Activated effector memory CD4-positive, alpha-beta T cell treated with anti-CD3 and anti-CD28 coated beads, Interleukin-2, amount 50 U/mL, for 16 hours (primary cell): Measurements from ENCODE around the gene POLR3K.

Source experiments
- DNase-seq: peaks from one replicate; pipeline ENCODE4 v3.0.0-alpha.2; 2020

POLR3K gene

DNA sequence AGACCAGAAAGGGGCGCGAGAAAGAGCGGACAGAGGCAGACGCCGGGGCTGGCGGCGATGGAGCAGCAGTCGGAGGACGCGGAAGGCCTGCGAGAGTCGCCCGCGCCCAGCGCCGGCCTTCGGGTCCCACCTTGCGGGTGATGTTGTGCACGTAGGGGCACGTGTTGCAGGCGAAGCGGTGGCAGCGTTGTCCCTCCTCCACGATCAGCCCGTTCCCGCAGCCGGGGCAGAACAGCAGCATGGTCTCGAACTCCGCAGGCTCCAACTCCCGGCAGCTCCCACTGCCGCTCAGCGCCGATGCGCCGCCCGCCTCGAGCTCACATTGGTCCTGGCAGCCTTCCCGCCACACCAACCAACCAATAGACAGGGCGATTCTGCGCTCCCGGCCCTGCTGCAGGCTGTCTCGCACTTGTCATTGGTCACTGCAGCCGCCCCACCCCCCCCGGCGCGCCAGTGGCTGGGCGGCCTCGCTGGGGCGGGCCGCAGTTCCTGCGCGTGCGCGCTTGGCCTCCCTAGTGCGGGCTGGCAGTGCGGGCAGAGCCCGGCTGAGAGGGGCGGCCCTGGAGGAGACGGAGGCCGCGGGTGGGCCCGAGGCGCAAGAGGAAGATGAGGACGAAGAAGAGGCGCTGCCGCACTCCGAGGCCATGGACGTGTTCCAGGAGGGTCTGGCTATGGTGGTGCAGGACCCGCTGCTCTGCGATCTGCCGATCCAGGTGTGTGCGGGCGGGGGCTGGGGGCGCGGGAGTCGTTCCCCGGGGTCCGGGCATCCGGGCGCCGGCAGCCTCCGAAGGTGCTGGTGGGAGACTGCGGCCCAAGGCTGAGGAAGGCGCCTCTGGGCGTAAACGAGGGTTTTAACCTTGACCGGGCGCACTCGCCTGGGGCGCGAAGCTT is at the start of gene POLR3K, which contains the start of gene SNRNP25:
POLR3K (minus strand) TSS at position 263 of the 891 bp plus-strand sequence; CDS start at position 241, 22 bp downstream.
SNRNP25 (plus strand) TSS at position 483 of the 891 bp plus-strand sequence; CDS start at position 672, 189 bp downstream.
- DNase-seq: peak; percentile 99

DNA sequence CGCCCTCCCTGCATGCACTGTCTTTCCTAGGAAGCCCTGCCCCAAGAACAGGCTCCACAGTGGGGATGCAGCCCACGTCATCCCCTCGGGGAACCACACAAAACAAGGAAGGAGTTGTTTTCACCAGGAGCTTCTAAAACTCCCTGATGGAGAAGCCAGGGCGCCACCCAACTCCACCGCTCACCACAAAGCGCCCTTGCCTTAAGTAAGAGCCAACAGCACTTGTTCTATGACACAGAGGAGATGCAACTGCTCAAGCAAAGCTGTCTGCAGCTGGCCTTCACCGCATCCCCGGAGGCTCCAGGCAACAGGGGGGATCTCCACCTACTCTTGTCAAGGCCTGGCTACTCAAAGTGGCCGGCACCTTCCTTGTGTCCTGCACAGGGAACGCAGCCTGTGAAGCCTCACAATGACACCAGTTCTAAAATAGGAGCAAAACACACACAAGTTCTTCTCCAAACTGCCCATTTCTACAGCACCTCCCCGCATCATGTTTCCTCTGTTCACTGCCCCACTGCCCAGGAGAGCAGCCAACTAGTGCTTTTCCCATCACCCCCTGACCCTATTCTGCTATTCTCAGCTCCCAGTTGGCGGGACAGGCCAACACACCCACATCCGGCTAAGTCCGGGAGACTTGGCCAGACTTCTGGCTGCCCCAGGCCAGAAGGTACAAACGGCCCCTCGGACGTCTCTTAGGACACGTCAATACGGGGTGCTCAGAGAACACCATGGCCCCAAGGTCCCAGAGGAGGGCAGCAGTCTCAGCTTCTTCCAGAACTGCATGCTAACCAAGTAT is 48.9 kb upstream of the POLR3K start:
- no peak for DNase-seq

DNA sequence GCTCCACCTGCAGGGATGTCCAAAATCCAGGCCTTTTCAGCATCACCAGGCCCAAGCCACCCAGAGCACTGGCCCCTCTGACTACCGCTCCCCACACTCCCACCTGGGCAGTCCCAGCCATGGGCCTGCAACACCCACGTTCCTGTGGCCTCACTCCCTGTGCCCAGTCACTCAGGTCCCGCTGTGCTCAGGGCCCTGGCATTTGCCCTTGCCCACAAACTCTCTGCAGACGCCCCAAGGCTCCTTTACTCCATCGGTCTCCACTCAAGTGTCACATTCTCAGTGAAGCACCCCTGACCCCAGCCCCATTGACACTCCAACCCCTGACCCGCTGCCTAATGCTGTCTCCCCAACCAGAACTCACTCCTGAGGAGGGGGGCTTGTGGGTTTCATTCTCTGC is 48.2 kb upstream of the POLR3K start:
- DNase-seq: no peak

DNA sequence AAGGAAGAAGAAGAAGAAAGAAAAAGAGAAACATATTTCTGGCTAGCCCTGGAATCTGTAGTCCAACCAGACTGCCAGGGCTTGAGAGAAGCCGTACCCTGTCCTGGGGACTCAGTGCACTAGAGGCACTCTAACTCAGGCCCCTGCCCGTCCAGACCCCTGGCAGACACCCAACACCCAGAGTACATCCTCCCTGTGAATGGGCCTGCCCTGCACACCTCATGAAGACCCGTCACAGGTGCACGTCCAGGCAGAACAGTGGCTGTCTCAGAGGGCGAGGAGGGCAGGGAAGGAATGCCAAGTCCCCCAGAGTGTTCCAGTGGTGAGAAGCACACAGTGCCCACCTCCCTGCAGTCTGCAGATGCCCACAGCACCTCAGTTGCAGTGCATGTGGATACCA is 47.6 kb upstream of the POLR3K start:
- DNase-seq: no peak

DNA sequence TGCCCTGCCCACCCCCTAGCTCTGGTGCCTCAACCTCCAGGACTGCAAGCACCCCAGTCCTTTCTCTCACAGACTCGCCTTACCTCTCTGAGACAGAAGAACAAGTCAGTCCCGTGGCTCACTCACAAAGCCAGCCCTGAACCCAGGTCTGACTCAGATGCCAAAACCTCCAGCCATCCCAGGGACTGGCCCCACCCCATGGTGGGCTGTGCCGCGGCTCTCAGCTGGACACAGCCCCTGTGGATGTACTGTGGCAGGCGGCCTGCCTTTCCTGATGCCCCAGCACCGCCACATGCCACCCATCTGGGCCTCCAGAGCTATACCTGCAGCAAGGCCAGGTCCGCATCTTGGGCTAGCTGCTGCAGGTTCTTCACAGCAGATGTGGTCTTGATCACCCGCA is 44.4 kb upstream of the POLR3K start:
- DNase-seq: no peak

DNA sequence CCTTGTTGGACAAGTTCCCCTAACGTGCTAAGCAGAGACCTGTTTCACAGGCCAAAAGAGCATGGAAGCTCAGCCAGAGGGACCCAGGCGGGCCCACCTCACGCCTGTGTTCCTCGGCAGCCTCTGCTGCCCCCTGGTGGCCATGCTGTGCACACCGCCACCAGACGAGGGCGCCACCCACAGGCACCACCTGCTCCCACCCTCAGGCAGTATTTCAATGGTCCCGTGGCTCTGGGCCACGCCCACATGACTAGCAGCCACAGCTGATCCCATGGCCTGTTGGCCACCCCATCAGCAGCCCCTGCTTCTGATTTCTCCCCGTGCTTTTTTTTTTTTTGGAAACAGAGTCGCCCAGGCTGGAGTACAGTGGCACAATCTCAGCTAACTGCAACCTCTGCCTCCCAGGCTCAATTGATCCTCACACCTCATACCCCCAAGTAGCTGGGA is 43.5 kb upstream of the POLR3K start:
- DNase-seq: peak; percentile 96

DNA sequence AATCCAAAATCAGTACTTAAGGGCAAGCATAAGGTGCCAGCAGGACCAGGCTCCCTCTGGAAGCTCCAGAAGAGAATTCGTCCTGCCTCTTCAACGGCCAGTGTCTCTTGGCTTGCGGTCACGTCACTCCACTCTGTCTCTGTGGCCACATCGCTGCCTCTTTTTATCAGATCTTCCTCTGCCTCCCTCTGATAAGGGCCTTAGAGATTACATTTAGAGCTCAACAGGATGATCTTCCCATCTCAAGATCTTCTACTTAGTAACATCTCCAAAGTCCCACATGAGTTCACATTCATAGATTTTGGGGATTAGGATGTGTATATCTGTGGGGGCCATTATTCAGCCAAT is 41.5 kb upstream of the POLR3K start:
- DNase-seq: no peak

DNA sequence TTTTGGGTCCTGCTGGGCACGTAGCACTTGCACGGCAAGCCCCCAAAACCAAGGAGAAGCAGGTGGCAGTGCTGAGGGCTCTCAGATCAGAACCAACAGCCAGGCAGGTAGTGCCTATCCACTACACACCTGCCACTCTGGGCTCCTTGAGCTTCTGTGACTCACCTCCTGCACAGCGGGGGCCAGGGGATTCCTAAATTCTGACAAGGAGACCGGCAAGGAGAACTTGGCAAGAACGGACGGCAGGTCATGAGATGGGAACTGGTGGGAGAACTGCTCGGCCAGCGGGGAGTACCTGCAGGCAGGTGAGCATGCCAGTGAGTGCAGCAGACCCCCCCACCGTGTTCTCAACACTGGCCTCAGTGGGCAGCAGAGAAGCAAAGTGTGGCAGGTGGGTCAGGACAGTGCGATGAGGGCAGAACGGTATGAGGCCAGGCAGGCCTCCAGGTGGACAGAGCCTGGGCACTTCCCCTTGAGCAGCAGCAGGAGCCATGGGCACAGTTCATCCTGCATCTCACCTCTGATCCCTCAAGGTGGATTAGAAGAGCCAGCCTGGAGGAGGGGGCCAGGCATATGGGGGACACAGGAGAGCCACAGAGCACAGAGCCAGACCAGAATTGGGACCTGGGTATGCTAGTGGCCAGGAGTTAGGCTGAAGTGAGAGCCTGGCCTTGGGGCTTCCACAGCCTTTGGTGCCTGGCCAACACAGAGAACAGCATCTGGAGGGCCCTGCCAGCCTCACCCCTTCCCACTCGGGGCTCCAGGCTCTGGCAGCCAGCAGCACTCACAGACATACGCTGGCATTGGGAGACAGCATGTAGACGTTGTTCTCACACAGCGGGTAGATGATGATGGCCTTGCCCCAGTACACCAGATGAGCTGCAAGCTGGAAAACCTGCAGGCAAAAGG is 39.3 kb upstream of the POLR3K start:
- no peak for DNase-seq

DNA sequence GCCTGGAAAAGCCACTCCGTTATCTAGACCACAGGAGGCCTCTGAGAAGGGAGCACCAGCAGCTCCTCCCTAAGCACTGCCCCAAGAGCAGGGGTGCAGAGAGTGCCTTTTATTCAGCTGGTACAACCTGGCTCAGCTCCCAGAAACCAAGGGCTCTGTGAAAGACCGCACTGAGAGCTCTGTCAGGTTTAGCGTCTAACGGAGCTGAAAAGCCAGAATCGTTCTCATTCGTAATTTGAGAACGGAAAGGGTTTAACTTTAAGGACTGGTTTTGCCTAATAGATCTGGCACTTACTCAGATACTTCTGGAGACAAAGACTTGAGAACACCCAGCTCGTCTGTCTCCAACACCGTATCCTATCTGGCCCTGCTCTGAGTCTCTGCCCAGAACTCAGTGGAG is 38.1 kb upstream of the POLR3K start:
- DNase-seq: no peak

DNA sequence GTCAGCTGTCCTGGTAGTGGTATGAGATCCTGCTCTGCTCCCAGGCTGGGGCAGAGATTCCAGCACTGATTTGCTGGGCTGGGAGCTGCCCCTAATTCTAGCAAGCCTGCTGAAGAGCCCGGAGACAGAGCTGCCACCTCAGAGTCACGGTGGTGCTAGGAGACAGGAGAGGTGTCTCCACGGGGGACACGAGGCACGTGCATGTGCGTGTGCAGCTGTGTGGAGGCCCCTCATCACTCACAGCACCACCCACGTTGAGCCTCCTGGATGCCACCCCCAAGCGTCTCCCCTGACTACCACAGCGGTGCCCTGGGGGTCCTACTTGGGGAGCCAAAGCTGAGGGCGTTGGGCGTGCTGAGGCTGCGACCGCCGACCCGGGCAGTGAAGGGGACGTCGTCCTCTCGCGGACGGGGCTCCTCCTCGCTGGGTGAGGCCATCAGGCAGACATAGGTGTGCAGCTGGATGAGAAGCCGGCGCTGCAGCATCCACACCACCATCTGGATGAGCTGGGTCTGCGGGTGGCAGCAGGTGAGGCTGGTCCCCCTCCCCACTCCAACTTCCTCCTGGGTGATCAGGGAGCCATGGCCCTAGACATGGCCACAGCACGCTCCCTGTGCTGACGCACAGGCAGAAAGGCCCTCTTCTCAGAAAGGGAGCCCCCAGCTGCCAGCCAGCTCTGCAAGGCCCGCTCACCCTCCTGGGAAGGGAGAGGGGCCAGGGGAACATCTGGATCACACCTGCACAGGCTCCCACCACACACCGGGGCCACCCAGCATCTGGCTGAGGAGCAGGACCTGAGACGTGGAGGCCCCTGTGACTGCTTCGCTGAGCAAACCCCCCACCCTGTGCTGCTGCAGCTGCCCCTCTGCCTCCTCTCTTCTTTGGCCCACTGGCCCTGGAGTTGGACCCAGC is 36.2 kb upstream of the POLR3K start:
- DNase-seq: no peak

DNA sequence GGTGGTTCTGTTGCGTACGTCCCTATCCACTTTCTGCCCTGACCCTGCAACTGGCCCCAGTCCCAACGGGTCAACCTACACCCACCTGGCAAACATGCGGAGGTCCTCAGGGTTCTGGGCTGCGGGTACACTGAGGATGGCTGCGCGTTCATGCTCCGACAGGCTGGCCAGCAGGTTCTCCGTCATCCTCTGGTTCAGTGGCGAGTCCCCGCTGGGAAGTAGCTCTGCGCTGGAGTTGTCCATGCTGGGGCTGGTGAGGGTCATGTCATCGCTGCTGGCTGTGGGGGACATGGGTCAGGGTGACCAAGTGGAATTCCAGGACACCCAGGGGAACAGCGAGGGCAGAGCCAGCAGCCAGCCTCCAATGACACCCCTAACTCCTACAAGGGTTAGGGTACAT is 35.2 kb upstream of the POLR3K start:
- DNase-seq: no peak

DNA sequence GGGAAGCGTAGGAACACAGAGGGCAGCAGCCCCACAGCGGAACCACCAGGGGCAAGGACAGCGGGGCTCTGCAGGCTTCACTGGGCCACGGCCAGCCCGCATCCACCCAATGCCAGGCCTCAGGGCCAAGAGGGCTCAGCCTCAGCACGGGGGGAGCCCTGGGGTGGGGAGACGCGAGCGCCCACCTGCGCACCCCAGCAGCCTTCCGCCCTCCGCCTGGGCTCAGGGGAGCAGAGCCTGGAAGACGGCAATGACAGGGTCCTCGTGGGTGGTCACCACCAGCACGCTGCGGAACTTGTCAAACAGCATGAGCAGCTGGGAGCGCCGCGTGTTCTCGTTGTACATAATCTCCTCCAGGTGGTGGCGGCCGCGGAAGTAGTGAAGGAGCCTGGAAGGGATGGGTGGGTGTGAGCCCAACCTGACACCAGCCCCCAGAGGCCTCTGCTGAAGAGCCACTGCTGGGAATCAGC is 33.1 kb upstream of the POLR3K start:
- no peak for DNase-seq

DNA sequence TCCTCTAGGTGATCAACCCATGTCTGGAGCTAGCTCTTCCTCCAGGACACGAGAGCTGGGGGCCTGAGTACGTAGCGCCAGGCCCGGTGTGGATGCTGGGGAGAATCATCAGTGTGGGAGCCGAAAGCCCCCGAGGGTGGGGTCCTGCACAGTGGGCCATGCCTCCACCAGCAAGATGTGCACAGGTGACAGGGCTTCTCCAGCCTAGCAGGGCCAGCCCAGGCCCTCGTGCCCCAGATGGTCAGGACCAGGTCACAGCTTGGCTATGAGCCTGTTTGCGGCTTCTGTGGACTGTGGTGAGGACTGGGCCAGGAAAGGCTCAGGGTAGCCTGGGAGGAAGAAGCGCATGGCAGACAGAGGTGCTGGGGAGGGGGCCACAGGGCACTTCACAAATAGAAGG is 32.5 kb upstream of the POLR3K start:
- DNase-seq: no peak

DNA sequence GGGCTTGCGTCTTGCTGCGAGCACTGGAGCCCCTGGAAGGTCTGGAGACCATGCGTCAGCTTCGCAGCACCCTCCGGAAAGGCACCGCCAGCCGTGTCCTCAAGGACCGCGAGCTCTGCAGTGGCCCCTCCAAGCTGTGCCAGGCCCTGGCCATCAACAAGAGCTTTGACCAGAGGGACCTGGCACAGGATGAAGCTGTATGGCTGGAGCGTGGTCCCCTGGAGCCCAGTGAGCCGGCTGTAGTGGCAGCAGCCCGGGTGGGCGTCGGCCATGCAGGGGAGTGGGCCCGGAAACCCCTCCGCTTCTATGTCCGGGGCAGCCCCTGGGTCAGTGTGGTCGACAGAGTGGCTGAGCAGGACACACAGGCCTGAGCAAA is 32.0 kb upstream of the POLR3K start:
- no peak for DNase-seq

DNA sequence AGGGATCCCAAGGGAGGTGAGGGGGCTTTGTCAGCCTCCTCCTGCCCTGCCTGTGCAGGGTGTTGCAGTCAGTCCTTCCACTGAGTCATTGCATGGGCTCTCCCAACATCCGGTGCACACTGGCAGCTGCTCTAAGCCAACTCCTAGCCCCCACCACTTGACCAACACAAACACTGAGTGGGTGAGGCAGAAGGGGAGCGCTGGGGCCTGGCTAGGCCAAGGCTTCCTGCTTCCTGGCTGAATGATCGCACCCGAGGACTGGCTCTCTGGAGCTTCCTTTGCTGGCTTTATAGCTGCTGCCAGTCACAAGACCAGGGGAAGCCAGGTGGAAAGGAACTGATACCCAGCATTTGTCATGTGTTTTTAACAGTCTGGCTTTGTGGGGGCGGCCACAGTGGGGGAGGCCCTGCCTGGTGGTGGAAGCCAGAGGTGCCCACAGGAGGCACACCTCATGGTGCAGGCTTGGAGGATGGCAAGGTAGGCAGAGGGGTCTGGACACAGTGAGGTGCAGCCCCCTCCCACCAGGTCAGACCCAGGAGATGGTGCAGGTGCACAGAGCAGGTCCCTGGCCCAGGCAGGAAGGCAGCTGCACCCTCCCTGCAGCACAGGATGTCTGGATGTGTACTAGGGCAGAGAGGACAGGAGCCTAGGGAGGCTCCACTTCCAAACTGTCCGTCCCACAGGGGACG is 31.5 kb upstream of the POLR3K start:
- DNase-seq: peak; percentile 77

DNA sequence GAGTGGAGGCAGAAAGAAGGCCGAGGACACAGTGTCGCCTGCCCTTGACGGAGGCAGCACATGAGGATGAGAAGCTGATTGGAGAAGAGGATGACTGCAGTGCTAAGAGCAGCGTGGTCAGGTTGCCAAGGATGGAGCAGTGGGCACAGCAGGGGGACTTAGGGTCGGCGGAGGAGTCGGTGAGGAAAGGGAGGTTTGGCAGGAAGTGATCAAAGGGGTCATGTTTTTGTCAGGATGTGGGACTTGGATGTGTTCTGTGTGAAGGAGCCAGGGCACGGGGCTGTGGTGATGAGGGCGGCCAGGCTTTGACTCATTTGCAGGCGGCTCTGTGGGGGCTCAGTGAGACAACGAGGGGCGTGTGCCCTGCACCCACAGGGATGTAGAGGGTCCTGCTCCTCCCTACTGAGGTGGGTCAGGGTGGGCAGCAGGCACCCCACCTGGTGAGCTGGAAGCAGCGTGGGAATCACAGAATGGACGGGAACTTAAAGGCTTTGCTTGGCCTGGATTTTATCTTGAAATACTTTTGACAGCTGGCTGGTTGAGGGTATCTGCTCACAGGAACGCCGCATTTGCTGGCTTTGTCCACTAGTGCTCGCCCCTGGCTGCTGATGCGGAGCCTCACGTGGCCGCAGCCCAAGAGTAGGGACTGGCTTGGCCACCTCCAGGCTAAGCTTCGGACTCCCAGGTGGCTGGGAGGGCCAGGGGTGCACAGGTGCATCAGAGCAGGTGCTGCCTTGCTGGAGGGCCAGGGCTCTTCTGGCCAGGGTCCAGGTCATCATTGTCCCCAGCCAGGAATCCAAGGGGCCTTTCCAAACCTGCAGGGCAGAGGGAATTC is 30.6 kb upstream of the POLR3K start:
- DNase-seq: no peak

DNA sequence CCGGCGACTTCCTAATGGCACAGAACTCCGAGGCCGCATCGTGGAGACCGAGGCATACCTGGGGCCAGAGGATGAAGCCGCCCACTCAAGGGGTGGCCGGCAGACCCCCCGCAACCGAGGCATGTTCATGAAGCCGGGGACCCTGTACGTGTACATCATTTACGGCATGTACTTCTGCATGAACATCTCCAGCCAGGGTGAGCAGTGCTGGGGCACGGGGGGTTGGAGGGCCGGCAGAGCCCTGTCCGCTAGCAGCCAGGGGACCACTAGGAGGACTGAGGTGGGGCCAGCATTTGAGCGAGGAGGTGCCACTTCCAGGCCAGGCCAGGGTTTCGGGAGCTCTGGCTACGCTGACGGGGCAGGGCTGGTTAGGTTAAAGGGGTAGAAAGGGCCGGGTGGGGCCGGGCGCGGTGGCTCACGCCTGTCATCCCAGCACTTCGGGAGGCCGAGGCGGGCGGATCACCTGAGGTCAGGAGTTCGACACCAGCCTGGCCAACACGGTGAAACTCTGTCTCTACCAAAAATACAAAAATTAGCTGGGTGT is 29.7 kb upstream of the POLR3K start:
- no peak for DNase-seq

DNA sequence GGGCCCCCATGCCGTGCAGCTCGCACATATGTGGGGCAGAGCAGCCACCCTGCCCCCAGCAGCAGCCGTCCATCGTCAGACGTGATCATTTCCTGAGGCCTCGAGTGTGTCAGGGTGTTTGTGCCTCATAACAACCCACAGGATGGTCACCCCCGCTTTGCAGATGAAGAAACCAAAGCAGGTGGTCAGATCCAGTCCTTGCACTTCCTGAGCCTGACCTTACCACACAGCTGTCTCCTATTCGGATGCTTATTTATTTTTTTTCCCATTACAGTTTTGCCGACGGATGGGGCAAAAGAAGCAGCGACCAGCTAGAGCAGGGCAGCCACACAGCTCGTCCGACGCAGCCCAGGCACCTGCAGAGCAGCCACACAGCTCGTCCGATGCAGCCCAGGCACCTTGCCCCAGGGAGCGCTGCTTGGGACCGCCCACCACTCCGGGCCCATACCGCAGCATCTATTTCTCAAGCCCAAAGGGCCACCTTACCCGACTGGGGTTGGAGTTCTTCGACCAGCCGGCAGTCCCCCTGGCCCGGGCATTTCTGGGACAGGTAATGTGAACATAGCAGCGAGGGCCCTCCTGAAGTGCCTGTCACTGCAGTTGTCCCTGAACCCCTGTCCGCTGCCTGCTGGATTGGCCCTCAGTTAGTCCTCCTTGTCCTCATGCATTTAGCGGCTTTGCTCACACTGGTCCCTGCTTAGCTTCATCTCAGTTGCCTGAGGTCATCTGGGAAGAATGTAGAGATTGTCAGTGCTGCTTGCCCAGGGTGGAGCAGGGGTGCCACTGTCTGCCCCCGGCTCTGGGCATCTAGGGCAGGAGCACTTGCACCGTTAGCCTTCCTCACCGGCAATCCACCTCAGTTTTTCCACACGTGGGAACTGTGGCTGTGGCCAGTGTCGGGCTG is 26.0 kb upstream of the POLR3K start:
- DNase-seq: no peak
